GM18519 (cell line): ENCODE data around the gene MEGF11.

Source experiments
- ATAC-seq: cut with Tn5 transposase; IDR thresholded peaks from one replicate; pipeline ENCODE4 v1.9.1; 2021; ENCODE audit warnings: mild to moderate bottlenecking, moderate library complexity; ENCODE audit not compliant: unreplicated experiment, low FRiP score

The MEGF11 gene

GRCh38 chr15:66222273-66223198 is 31.0 kb downstream of the MEGF11 start:
- ATAC-seq = no peak

GRCh38 chr15:66221126-66221525 is 32.4 kb downstream of the MEGF11 start:
- ATAC-seq = no peak

- ATAC-seq = no peak
These were observed 32.9 kb downstream of the MEGF11 start for GRCh38 chr15:66220601-66221000.

- ATAC-seq = no peak
These were observed 34.2 kb downstream of the MEGF11 start for GRCh38 chr15:66219339-66219738.

GRCh38 chr15:66216806-66217205 is 36.7 kb downstream of the MEGF11 start:
- ATAC-seq = no peak

GRCh38 chr15:66215811-66216210 is 37.7 kb downstream of the MEGF11 start:
- no peak for ATAC-seq

GRCh38 chr15:66214246-66214645 is 39.3 kb downstream of the MEGF11 start:
- no peak for ATAC-seq

GRCh38 chr15:66212563-66212921 is 41.0 kb downstream of the MEGF11 start:
- no peak for ATAC-seq

- ATAC-seq = no peak
These were observed 41.6 kb downstream of the MEGF11 start for GRCh38 chr15:66211670-66212562.

- ATAC-seq = no peak
These were observed 42.9 kb downstream of the MEGF11 start for GRCh38 chr15:66210684-66211083.

- ATAC-seq = no peak
These were observed 54.8 kb downstream of the MEGF11 start for GRCh38 chr15:66198757-66199156.

- no peak for ATAC-seq
These were observed 56.9 kb downstream of the MEGF11 start for GRCh38 chr15:66196602-66197001.

- ATAC-seq = no peak
These were observed 57.8 kb downstream of the MEGF11 start for GRCh38 chr15:66195621-66196230.

- no peak for ATAC-seq
These were observed 60.5 kb downstream of the MEGF11 start for GRCh38 chr15:66193066-66193465.

- no peak for ATAC-seq
These were observed 62.8 kb downstream of the MEGF11 start for GRCh38 chr15:66190746-66191145.

- no peak for ATAC-seq
These were observed 64.3 kb downstream of the MEGF11 start for GRCh38 chr15:66189291-66189690.

GRCh38 chr15:66188464-66188863 is 65.1 kb downstream of the MEGF11 start:
- no peak for ATAC-seq

GRCh38 chr15:66187271-66187670 is 66.3 kb downstream of the MEGF11 start:
- ATAC-seq = no peak

- ATAC-seq = no peak
These were observed 67.3 kb downstream of the MEGF11 start for GRCh38 chr15:66186049-66186825.
